Activated CD4-positive, alpha-beta T cell treated with anti-CD3 and anti-CD28 coated beads, Interleukin-2, amount 10 ng/mL, durations not matched to agents 24 days and 14 days (primary cell): ENCODE data around the gene PSPN. TPM values are rescaled to one million over a fixed set of nuclear protein-coding genes. Genes with fewer than 3 reads are reported as not detected.

Source experiments
- DNase-seq: peaks from one replicate; pipeline ENCODE4 v3.0.0; 2022
- H3K27ac Mint-ChIP-seq: one replicate; pipeline ENCODE4 v1.8.0; 2022; ENCODE audit warnings: mild to moderate bottlenecking, mixed read lengths
- H3K27me3 Mint-ChIP-seq: one replicate; pipeline ENCODE4 v1.8.0; 2022; ENCODE audit warnings: mixed read lengths
- H3K36me3 Mint-ChIP-seq: one replicate; pipeline ENCODE4 v1.8.0; 2022; ENCODE audit warnings: low read depth, mild to moderate bottlenecking, mixed read lengths
- H3K4me1 Mint-ChIP-seq: one replicate; pipeline ENCODE4 v1.8.0; 2021; ENCODE audit warnings: mixed read lengths
- H3K4me3 Mint-ChIP-seq: one replicate; pipeline ENCODE4 v1.8.0; 2022; ENCODE audit warnings: mild to moderate bottlenecking, moderate library complexity, mixed read lengths
- H3K9me3 Mint-ChIP-seq: one replicate; pipeline ENCODE4 v1.8.0; 2021; ENCODE audit warnings: mixed read lengths
- intact Hi-C: fragments of 100-400 bp; cut with micrococcal nuclease; formaldehyde crosslinking; loops from one replicate; pipeline ENCODE4 v1.15.1; 2023
- total RNA-seq: library from RNA; stranded (reverse); gene quantifications from 2 replicates; pipeline ENCODE4 v1.2.3, GENCODE V29; 2022

PSPN gene
- 1.5 and 1.8 TPM in 2 replicates for total RNA-seq

GRCh38 chr19:6375411-6376010 is at the start of gene PSPN:
TSS of gene PSPN (minus strand) at chr19:6375933. CDS start at chr19:6375849, 84 bp downstream.
- Mint-ChIP-seq H3K4me1 (peaks cover 11% of the 10 kb centered on the region), H3K27ac (no peak within 1 kb of the TSS), H3K27me3 (no peaks in the 10 kb centered on the region), H3K9me3 (no peaks in the 10 kb centered on the region), H3K36me3 (peaks cover 16% of the 10 kb centered on the region), H3K4me3 (no peak within 1 kb of the TSS)
- DNase-seq = no peak
- intact Hi-C loops = no loop called here

GRCh38 chr19:6424939-6425731 is 49.4 kb upstream of the PSPN start:
- peak; percentile 100 for DNase-seq
- Mint-ChIP-seq H3K9me3 (peaks cover 3% of the 10 kb centered on the region), H3K4me1 (peaks cover 26% of the 10 kb centered on the region), H3K36me3 (peaks cover 29% of the 10 kb centered on the region), H3K27me3 (no peaks in the 10 kb centered on the region), H3K27ac (peak overlapping the region; percentile 97), H3K4me3 (peak overlapping the region; percentile 72)
- intact Hi-C loops = loop anchor here (1.0 to 10.0 kb wide), 7 partner anchors 32 to 377 kb away; partner anchors contain the start of genes CD70, CLPP and GTF2F1

DNA sequence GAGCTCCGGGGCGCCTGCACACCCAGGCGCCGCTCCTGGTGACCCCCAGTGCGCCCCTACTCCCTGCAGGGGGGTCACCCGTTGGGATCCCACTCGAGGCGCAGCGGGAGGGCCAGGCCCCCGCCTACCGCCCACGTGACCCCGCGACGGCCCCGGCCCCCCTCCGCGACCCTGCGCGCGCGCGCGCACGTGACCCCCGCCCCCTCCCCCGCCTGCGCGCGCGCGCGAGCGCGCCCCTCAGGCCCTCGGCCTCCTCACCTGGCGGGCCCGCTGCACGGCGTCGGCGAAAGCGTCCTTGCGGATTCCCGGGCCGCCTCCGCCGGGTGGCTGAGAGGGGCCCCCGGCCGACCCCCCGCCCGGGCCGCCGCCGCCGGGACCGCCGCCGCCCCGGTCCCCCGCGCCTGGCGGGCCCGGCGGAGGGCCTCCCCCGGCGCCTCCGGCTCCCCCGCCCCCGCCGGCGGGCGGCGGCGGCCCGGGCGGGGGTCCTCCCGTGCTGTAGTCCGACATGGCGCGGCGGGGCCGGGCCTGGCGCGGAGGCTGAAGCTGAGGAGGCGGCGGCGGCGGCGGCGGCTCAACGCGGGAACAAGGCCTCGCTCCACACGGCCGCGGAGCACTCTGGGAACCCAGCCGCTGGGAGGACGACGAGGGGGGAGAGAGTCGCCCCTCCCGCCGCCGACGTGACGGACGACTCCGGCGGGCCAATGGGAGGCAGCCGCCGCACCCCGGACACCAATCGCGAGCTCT is 48.6 kb upstream of the PSPN start, which contains the start of gene KHSRP:
Gene KHSRP (minus strand): TSS at position 617 of the 744 bp plus-strand sequence. CDS start 110 bp downstream, at position 507.
- H3K4me1 Mint-ChIP-seq = peaks cover 26% of the 10 kb centered on the region
- no peaks in the 10 kb centered on the region for H3K27me3 Mint-ChIP-seq
- peak; percentile 76 for DNase-seq
- intact Hi-C loops = loop anchor here (2.0 to 10.0 kb wide), 3 partner anchors 64 to 170 kb away; partner anchors contain the start of genes CD70 and CLPP
- peak within 1 kb of the TSS; percentile 97 for H3K4me3 Mint-ChIP-seq
- H3K9me3 Mint-ChIP-seq = peaks cover 3% of the 10 kb centered on the region
- H3K27ac Mint-ChIP-seq = peak within 1 kb of the TSS; percentile 97
- peaks cover 36% of the 10 kb centered on the region for H3K36me3 Mint-ChIP-seq

DNA sequence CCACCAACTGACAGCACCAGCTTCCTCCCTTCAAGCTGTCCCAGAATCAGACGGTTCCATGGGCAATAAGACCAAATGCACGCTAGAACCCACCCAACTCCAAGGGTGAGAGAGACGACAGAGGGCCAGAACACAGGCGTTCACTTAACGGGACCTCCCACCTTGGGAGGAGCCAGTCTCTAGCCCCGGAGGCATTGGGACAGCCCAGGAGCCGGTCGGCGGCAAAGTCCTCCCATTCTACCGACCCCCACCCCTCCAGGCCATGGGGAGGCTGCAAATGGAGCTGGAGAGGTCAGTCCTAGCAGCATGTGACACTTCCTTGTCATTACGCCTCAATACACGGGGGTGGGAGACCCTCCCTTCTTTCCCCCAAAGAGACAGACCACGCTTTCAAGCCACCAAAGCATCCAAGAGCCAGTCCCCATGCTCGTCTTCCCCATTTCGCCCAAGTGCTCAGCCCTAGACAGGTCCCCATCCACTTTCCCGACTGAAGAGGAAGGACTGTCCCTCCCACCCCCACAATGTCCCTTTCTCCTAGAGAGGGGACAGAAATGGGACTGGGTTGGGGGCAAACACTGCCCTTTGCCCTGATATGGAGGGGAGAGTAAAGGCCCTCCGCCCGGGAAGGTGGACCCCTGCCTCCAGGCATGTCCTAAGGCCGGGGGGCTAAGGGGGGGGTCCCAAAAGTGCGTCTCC is 47.9 kb upstream of the PSPN start:
- Mint-ChIP-seq H3K36me3 (peaks cover 43% of the 10 kb centered on the region), H3K27ac (peak overlapping the region; percentile 82), H3K4me3 (peak overlapping the region; percentile 97), H3K27me3 (no peaks in the 10 kb centered on the region), H3K4me1 (peaks cover 26% of the 10 kb centered on the region), H3K9me3 (peaks cover 3% of the 10 kb centered on the region)
- peak; percentile 83 for DNase-seq
- intact Hi-C loops = loop anchor here (2.0 to 10.0 kb wide), 3 partner anchors 63 to 171 kb away; partner anchors contain the start of genes CD70 and CLPP

DNA sequence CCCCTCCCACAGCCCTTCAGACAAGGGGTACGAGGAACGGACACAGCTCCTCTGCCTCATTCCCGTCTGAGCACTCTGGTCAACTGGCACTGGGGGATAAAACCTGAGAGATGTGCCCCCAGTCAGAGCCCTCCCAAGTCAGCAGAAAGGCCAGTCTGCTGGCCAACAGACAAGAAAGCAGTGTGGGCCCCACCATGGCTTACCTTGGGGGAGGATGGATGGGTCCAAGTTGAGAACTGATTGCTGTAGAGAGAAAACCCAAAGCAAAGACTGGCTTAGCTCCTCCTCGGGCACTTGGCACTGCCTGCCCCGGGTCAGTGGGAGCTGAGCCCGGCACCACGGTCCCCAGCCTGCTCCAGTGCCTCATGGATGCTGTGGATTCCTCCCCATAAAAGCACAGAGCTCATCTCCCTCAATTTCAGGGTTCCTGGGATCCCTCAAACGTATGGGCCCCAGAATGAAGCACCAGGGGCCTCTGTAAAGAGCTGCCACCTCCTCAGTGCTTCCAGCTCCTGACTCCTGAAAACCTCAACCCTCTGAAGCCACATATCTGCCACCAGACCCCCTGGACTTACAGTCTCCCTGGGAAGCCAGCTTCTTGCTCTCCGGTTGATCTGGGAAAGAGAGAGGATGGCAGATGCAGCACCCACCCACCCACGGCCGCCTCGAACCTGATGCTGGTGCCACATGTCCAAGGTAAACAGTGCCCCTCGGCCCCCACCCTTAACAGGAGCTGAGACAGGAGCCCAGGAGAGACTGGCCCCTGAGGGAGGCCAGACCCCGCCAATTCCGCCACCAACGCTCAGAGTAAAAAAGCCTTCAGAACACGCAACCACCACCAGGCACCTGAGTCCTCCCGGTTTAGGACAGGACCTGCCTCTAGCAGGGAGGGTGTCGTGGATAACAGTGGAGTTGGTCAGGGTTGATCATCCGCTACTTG is 45.6 kb upstream of the PSPN start:
- H3K27me3 Mint-ChIP-seq = no peaks in the 10 kb centered on the region
- peaks cover 62% of the 10 kb centered on the region for H3K36me3 Mint-ChIP-seq
- H3K27ac Mint-ChIP-seq = no peak overlapping the region
- H3K4me3 Mint-ChIP-seq = no peak overlapping the region
- H3K4me1 Mint-ChIP-seq = peaks cover 26% of the 10 kb centered on the region
- H3K9me3 Mint-ChIP-seq = peaks cover 3% of the 10 kb centered on the region
- DNase-seq = no peak
- intact Hi-C loops = loop anchor here (10.0 kb wide), 1 partner anchor 173 kb away; the partner anchor contains the start of gene CD70

- Mint-ChIP-seq H3K27ac (no peak overlapping the region), H3K4me1 (peaks cover 15% of the 10 kb centered on the region), H3K36me3 (peaks cover 72% of the 10 kb centered on the region), H3K27me3 (no peaks in the 10 kb centered on the region), H3K9me3 (no peaks in the 10 kb centered on the region), H3K4me3 (no peak overlapping the region)
- intact Hi-C loops = no loop called here
- no peak for DNase-seq
These were observed 42.8 kb upstream of the PSPN start for GRCh38 chr19:6418562-6418932.

- no peak overlapping the region for H3K4me3 Mint-ChIP-seq
- intact Hi-C loops = no loop called here
- H3K27ac Mint-ChIP-seq = no peak overlapping the region
- H3K9me3 Mint-ChIP-seq = no peaks in the 10 kb centered on the region
- peaks cover 10% of the 10 kb centered on the region for H3K4me1 Mint-ChIP-seq
- peaks cover 70% of the 10 kb centered on the region for H3K36me3 Mint-ChIP-seq
- no peak for DNase-seq
- H3K27me3 Mint-ChIP-seq = no peaks in the 10 kb centered on the region
These were observed 42.2 kb upstream of the PSPN start for GRCh38 chr19:6417713-6418561.

- Mint-ChIP-seq H3K4me1 (peaks cover 2% of the 10 kb centered on the region), H3K36me3 (peaks cover 65% of the 10 kb centered on the region), H3K4me3 (no peak overlapping the region), H3K27ac (no peak overlapping the region), H3K27me3 (no peaks in the 10 kb centered on the region), H3K9me3 (no peaks in the 10 kb centered on the region)
- intact Hi-C loops = no loop called here
- no peak for DNase-seq
These were observed 41.1 kb upstream of the PSPN start for GRCh38 chr19:6416658-6417405.

GRCh38 chr19:6415591-6416190 is 40.0 kb upstream of the PSPN start:
- no peaks in the 10 kb centered on the region for H3K9me3 Mint-ChIP-seq
- H3K4me1 Mint-ChIP-seq = peaks cover under 1% of the 10 kb centered on the region
- H3K27ac Mint-ChIP-seq = no peak overlapping the region
- H3K4me3 Mint-ChIP-seq = no peak overlapping the region
- intact Hi-C loops = no loop called here
- no peaks in the 10 kb centered on the region for H3K27me3 Mint-ChIP-seq
- peaks cover 57% of the 10 kb centered on the region for H3K36me3 Mint-ChIP-seq
- DNase-seq = no peak

DNA sequence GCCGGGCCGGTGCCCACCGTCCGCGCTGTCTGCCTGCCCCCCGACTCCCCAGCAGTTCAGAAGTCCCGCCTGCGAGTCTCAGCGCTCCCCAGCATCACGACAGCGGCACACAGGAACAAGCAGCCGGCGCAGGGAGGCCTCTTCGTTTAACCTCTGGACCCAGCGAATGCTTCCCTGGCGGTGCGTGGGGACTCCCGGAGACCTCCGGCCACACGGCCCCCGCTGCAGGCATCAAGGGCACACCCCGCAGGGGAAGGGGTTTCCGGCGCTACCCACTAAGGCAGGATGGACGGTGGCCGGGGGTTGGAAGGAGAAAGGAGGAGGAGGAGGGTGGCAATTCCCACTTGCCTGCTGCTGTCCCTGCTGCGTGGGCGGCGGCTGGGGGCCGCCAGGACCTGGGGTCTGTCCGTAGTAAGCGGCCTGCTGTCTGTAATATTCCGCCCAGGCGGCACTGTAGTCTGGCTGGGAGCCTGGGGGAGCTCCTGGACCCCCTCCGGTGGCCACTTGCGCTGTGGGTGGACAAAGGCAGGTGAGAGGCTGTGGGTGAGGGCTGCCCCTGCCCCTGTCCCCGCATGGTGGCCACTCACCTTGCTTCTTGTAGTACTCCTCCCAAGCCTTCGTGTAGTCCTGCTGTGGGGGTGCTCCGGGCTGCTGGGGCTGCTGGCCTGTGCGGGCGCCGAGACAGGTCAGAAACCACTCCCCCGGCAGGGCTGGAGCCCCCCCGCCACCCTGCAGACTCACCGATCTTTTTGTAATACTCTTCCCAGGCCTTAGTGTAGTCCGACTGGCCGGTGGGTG is 39.3 kb upstream of the PSPN start:
- Mint-ChIP-seq H3K4me1 (no peaks in the 10 kb centered on the region), H3K36me3 (peaks cover 50% of the 10 kb centered on the region), H3K27ac (no peak overlapping the region), H3K4me3 (no peak overlapping the region), H3K27me3 (no peaks in the 10 kb centered on the region), H3K9me3 (no peaks in the 10 kb centered on the region)
- no peak for DNase-seq
- intact Hi-C loops = no loop called here
